Limb (tissue), 2 donors: ENCODE data around the gene CDH15.

Experiments used
- DNase-seq, 2 donors: peaks; one replicate each; pipeline ENCODE4 v3.0.0-alpha.2; 2016; ENCODE audit errors: extremely low spot score in 2 of 2

CDH15 gene, protein sequence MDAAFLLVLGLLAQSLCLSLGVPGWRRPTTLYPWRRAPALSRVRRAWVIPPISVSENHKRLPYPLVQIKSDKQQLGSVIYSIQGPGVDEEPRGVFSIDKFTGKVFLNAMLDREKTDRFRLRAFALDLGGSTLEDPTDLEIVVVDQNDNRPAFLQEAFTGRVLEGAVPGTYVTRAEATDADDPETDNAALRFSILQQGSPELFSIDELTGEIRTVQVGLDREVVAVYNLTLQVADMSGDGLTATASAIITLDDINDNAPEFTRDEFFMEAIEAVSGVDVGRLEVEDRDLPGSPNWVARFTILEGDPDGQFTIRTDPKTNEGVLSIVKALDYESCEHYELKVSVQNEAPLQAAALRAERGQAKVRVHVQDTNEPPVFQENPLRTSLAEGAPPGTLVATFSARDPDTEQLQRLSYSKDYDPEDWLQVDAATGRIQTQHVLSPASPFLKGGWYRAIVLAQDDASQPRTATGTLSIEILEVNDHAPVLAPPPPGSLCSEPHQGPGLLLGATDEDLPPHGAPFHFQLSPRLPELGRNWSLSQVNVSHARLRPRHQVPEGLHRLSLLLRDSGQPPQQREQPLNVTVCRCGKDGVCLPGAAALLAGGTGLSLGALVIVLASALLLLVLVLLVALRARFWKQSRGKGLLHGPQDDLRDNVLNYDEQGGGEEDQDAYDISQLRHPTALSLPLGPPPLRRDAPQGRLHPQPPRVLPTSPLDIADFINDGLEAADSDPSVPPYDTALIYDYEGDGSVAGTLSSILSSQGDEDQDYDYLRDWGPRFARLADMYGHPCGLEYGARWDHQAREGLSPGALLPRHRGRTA

DNA sequence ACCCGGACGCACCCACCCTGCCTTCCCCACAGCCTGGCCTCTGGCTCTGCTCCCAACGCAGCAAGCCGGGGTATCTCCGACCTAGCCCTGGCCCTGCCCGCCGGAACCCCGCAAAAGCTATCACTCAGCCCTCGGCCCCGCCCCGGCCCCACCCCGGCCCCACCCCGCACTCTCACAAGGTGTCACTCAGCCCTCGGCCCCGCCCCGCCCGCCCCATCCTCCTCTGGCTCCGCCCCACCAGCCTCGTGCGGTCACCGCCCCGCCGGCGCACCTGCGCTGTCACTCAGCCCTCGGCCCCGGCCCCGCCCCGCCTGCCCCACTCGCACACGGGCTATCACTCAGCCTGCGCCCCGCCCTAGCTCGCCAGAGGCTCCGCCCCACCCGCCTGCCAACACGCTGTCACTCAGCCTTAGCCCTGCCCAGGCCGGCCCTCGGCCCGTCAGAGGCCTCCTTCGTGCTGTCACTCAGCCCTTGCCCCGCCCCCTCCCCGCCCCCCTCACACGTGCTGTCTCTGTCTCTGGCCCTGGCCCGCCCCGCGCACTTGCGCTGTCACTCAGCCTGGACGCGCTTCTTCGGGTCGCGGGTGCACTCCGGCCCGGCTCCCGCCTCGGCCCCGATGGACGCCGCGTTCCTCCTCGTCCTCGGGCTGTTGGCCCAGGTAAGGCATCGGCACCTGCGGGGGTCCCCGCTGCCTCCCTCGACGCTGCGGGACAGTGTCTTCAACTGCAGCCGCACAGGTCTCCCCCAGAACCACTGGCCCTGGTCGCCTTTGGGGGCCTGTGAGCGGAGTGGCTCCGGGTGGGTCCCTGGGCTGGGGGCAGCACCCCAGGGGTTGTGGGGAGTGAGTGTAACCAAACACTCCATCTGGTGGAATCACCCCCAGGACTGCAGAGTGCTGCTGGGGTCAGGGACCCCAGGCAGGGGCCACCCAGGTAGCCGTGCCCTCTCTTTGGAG lies at the start of gene CDH15:
CDH15 (plus strand) TSS at position 533 of the 955 bp plus-strand sequence; CDS start at position 617, 84 bp downstream.
- DNase-seq: peak; percentile 87 to 96

DNA sequence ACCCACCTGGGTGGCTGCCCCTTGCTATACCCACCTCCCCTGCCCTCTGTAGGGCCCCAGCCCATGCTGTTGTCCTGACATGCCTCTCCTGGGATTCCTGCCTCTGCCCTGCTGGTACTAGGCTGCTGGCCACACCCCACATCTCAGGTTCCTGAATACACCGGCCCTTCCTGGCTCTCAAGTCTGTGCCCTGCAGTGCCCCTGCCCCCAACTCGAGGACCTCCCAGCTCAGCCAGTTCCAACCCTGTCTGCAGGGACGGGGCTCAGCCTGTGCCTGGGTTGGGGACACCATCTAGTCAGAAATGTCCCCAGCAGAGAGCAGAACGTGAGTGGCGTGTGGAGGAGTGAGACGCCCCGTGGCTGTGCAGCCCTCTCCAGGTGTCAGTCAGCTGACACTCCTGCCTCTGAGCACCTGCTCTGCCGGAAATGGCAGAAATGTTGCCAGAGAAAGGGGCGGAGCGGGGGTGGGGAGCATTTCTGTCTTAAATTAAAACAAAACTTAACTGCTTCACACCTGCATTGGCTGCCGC lies 49.2 kb upstream of the CDH15 start:
- no peak for DNase-seq

DNA sequence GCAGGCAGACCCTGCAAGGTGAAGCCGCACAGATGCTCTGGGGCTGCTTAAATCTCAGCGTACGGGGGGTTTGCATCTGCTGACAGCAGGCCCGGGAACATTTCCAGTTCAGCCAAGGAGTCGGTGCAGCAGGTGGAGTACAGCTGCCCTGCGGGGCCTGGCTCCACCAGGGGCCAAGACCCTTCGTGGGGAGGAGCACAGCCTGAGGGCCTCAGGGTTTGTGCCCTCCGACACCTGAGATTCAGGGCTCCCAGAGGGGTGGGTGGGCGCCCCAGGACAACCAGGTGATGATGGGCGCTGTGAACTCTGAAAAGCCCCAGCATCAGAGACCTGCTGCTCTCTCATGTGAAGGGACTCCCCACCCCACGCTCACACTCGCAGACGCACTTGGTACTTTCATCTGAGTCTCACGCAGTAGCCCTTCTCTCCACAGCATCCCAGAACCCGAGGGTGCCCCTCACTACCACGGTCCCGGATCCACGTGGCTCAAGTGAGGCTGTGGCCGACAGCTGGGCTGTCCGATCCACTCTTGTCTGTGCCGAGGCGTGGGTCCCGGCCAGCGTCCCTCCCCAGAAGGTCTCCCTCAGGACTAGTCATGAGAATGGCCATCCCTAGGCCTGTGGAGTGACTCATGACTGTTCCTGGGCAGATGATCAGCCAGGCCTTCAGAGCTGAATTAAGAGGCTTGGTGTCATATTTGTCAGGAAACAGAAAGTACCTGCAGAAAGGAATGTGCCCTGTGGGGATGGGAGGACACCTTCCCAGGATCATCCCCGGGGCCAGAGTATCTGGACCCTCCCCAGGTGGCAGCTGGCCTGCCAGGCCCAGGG lies 48.3 kb upstream of the CDH15 start:
- no peak for DNase-seq

DNA sequence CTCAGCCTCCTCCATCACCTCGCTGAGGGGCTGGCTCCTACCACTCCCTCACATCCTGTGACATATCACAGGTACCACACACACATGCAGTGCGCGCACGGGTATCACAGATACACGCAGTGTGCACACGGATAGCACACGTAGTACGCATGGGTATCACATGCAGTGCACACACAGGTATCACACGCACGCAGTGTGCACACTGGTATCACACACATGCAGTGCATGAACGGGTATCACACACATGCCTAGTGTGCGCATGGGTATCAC lies 47.8 kb upstream of the CDH15 start:
- no peak for DNase-seq

DNA sequence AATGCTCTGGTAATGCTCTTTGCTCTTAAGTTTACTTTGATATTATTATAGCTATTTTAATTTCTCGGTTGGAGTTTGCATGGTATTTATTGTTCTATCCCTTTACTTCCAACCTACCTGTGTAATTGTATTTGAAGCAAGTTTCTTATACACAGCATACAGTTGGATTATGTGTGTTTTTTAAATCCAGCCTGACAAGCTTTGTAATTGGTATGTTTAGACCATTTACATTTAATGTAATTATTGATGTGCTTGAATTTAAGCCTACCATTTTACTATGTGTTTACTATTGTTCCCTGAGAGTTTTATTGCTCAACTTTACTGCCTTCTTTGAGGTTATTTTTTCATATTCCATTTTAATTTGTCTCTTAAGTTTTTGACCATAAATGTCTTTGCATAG lies 42.2 kb upstream of the CDH15 start:
- no peak for DNase-seq

DNA sequence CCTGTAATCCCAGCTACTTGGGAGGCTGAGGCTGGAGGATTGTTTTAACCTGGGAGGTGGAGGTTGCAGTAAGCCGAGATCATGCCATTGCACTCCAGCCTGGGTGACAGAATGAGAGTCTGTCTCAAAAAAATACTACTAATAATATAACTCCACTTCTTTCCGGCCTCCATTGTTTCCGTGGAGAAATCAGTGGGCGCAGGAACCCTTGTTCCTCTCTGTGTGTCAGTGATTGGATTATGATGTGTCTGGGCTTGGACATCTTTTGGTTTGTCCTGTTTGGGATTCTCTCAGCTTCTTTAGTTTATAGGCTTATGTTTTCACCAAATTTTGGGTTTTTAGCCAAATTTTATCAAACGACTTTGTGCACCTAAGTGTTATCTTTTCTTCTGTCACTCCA lies 41.1 kb upstream of the CDH15 start:
- no peak for DNase-seq

DNA sequence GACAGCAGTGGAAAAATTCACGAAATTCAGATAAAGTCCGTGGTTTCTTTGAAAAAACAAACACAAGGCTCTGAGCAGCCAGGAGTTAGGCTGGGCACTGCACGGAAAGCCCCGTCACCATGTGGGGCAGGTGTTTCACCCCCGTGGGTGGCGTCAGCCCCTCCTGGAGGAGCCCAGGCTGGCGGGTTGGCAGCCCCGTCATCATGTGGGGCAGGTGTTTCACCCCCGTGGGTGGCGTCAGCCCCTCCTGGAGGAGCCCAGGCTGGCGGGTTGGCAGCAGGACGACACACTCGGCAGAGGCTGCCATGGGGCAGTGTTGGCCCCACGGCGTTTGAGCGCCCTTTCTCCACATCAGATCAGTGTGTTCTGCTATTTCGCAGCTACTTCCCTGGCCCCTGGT lies 39.8 kb upstream of the CDH15 start:
- no peak for DNase-seq

DNA sequence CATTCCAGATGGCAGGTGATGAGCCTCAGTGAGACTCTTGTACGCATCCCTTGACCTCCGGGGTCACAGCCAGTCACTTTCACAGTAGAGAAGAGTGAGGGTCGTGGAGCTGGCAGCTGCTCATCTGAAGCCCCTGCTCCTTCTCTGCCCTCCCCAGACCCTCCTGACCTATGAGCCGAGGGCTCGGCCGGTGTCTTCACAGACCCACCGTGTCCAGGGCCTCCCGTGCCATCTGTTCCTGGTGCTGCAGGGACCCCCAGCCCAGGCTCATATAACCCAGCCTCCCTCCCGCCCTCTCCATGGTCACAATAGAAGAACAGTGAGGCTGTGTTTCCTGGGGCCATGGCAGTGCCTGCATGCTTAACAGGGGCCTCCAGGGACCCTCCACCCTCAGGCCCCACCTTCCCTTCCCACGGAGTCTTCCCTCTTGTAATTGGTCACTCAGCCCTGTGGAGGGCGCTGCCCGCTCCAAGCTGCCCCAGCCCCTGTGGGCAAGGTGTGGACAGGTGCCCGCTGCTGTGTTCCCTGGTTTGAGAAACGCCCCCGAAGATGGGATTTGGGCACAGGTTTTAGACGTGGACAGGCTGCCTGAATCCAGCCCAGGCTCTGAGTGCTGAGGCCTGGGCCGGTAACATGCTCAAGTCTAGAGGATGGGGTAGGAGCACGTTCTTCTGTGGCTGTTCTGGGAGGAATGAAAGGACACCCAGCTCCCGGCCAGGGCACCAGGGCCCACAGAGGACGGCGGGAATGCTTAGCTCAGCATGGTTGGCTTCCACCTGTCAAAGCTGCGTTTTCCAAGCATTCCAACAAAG lies 39.1 kb upstream of the CDH15 start:
- DNase-seq: no peak

DNA sequence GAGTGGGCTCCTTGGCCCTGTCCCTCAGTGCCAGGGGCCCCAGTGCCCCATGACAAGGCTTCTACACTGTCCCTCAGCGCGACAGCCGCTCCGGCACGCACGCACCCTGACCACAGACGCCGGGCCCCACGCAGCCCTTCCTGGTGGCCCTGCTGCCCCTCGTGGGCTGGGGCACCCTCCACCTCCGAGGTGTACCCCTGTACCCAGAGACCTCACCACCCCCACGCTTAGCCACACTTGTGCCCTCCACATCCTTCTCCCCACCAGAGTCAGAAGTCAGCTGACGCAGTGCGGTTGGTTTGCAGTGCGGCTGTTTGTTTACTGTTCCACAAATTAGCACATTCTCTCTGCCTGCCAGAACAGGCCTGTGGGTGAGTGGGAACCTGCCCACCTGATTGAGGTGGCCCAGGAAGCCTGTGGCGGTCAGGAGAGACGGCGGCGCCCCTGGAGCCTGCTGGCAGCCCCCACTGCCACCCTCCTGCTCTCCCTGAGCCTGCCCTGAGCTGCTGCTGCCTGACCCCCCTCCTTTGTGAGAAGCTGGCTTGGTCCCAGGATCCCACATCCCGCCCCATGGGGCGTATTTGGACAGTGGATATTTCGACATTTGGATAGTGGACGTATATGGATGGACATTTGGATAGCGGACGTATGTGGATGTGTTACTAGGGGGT lies 38.0 kb upstream of the CDH15 start:
- no peak for DNase-seq

DNA sequence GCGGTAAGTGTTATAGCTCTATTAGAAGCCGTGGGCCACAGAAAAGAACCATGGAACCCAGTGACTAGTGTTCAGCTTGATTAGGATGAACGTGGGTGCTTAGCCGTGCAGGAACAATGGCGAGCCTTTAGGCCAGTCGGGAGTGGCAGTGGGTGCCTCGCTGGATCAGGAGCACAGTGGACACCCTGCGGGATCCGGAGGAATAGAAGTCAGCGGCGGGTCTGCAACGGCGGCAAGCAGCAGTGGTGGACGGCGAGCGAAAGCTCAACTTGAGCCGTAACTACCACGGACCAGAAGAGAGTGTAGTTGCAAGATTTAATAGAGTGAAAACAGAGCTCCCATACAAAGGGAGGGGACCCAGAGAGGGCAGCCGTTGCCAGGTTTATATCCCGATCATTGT lies 37.3 kb upstream of the CDH15 start:
- DNase-seq: no peak

DNA sequence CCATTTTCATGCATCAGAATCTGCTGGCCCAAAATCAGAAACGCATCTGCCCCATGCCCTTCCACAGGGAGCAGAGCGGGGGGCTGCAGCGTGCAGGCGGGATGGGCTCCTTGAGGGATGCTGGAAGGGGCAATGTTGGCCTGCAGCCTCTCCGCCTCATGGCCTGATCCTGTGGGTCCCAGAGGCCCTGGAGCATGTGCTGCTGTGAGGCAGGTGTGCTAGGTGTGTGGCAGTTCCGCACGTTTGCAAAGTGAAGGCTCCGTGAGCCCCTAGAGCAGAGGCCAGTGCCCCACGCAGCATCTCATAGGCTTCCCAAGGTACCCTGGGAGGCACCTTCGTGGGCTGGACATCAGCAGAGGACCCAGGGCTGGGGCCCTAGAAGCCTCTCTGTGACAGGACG lies 36.4 kb upstream of the CDH15 start:
- no peak for DNase-seq

DNA sequence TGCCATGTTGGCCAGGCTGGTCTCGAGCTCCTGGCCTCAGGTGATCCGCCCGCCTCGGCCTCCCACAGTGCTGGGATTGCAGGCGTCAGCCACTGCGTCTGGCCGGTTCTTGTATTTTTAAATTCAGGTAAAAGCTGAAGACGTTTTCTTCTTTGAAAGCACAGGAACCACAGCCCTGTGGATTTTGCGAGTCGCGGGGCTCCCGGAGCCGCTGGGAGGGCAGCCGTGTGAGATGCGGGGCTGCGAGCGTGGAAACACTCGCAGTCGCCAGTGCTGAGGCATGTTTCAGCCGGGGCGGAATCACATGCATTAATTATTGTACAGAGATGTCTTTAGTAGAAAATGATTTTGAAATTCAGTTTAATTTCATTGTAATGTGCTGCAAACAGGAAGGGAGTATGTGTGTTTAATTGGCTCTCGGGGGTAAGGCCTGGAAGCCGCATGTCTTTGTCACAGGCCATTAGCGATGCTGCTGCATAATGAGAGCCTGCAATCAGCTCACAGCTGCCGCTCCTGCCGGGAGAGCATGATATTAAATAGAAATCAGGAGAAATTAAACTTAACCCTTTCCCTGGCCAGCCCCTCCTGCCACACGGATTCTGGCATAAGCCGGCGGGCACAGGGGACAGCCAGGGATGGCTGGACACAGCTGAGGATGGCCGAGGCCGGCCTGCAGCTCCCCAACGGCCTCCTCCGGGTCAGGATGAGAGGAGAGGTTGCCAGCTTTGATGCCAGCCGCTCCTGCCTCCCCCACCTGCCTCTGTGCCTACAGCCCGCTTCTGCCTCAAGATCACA lies 35.4 kb upstream of the CDH15 start:
- no peak for DNase-seq

DNA sequence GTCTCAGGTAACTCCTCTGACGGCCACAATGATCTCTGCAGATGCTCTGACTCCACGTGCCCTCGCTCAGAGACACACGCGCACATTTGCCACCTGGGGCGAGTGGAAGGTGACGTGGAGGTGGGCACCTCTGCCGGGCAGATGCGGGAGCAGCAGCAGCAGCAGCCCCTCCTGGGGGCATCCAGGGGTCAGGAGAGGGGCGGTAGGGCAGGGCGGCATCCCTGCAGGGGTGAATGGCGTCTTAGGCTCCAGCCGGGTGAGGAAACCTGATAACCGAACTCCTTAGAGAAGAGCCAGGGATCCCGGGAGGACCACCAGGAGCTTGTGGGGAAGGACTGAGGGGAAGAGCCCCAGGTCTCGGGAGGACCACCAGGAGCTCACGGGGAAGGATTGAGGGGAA lies 34.6 kb upstream of the CDH15 start:
- no peak for DNase-seq

DNA sequence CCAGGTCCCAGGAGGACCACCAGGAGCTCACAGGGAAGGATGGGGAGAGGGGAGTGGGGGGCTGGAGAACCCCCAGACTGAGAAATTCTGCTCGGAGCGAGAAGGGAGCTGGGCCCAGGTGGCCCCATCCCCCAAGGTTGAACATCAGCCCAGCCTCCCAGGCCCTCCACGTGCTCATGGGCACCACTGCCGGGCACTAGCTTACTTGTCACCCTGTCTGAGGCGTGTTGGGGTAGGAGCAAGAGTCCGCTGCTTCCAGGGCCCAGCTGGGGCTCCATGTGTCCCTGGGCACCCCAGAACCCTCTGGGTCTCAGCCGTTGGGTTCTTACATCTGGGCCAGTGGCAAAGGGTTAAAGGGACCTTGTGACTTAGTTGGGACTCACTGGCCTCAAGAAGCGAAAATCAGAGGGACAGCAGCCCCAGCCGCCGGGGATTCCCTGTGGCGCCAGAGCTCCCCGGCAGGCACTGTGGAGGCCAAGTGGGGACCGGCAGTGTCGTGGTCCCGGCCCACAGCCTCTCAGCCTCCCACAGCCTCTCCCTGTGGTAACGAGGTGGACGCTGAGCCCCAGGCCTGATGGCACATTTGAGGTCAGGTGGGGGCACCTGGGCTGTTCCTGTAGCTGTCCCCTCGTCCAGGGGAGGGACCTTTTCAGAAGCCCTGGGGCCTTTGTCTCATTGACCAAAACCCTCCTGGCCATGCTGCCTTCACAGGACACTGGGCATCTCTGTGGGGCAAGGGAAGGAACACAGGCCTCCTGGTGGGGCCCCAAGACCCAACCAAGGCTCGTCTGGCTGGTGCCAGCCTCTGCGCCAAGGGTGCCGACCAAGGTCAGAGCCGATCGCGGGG lies 33.7 kb upstream of the CDH15 start:
- no peak for DNase-seq

DNA sequence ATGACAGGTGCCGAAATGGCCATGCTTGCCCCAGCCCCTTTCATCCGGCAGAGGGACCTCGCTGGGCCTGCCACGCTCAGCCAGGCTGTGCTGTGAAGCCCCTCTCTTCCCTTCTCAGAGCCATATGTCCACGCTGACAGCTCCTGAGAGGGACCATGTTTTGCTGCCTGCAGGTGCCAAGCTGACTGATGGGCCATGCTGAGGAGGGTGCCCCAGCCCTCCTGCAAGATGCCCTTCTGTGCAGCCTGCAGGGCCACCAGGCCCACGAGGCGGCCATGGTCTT lies 33.1 kb upstream of the CDH15 start:
- no peak for DNase-seq

DNA sequence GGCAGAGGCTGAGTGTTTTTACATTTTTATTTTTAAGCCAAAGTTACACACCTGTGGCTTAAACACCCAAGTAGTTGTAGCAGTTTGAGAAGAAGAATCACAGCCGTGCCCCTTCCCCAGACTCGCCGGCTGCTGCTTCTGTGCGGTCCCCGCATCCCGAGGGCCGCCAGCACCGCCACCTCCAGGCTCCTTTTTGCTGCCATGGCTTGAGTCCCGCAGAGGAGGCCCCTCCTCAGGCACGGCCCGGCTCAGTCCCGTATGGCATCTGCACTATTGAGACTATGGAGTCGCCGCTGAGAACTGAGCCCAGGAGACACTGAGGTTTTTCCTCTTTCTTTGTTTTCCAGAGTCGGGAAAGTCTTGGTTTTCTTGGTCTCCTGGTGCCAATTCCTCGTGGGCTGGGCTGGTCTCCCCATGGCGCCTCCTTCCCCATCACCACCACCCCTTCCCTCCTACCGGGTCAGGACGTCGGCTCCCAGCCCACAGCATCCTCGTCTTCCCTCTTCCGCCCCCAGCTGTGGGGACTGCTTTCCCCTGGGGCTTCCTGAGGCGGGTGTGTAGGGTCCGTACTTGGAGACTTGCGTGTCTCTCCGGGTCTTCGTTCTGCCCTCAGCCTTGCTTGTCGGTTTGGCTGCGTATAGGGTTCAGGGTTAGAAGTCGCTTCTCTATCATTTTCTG lies 32.6 kb upstream of the CDH15 start:
- no peak for DNase-seq

DNA sequence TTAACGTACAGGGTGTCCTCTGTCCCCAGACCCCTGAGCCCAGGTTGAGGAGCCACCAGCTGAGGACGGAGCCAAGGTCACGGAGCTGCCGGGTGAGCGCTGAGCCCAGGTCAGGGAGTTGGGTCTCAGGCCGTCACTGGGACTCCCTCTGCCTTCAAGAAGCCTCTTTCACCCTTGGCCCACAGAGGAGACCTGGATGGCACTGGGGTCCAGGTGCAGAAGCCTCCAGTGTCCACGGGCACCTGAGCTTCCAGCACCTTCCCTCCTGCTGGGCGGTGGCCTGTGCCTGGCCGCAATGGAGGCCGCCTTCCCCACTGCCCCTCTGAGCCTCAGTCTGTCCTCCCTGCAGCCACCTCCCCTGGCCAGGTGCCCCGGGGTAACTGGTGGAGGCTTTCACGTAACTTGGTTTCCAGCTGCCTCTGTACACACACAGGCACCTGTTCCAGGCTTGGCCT lies 31.6 kb upstream of the CDH15 start:
- DNase-seq: no peak
